Measurements from ENCODE around the gene TMEM221.

GRCh38 chr19:17391371-17392151, 56.9 kb downstream of the TMEM221 start:
- no peak for TF ChIP-seq POLR2A (IDR thresholded peaks at IDR 0.05; ENCODE audit: low read depth, low read length)
- no peak for TF ChIP-seq CTCF (IDR thresholded peaks at IDR 0.05; ENCODE audit: extremely low read depth in 1 of 2, insufficient read depth in 1 of 2, low read depth in 1 of 2, low read length in 2 of 2)
- TF ChIP-seq JUN (IDR thresholded peaks at IDR 0.05; ENCODE audit: borderline replicate concordance, insufficient read depth, insufficient read length, low read depth) = no peak
- TF ChIP-seq POLR2AphosphoS5 (IDR thresholded peaks at IDR 0.05; ENCODE audit: insufficient read depth, low read depth, low read length) = no peak
- TF ChIP-seq MYC (IDR thresholded peaks at IDR 0.05; ENCODE audit: low read depth, low read length) = no peak
- no peak for TF ChIP-seq EZH2 (IDR thresholded peaks at IDR 0.05; ENCODE audit: borderline replicate concordance, low read depth, low read length, severe bottlenecking)
- TF ChIP-seq FOS (IDR thresholded peaks at IDR 0.05; ENCODE audit: borderline replicate concordance, insufficient read depth, low read length) = no peak
- no peak for TF ChIP-seq GATA2 (IDR thresholded peaks at IDR 0.05; ENCODE audit: insufficient read depth, insufficient read length, low read depth, low read length)
- TF ChIP-seq MAX (IDR thresholded peaks at IDR 0.05; ENCODE audit: insufficient read depth, insufficient read length) = no peak

All from endothelial cell of umbilical vein (primary cell).